ENCODE measurements around the gene SLCO3A1.
A peak's percentile ranks its signal among the peaks of the same experiment; 100 is the strongest.

The SLCO3A1 gene

GRCh38 chr15:92011611-92012367 is 158.3 kb downstream of the SLCO3A1 start:
- DNase-seq, result no peak

- no peak for DNase-seq
Measured at GRCh38 chr15:92012368-92012629, 158.8 kb downstream of the SLCO3A1 start.

GRCh38 chr15:92012881-92013280 is 159.4 kb downstream of the SLCO3A1 start:
- no peak for DNase-seq

GRCh38 chr15:92014281-92015030 is 160.9 kb downstream of the SLCO3A1 start:
- no peak for DNase-seq

GRCh38 chr15:92017882-92018534 is 164.5 kb downstream of the SLCO3A1 start:
- no peak for DNase-seq

- no peak for DNase-seq
Measured at GRCh38 chr15:92018535-92019239, 165.2 kb downstream of the SLCO3A1 start.

GRCh38 chr15:92019706-92020105 is 166.2 kb downstream of the SLCO3A1 start:
- no peak for DNase-seq

- DNase-seq, result no peak
Measured at GRCh38 chr15:92020207-92020606, 166.7 kb downstream of the SLCO3A1 start.

GRCh38 chr15:92020804-92021203 is 167.3 kb downstream of the SLCO3A1 start:
- DNase-seq, result peak; percentile 13

GRCh38 chr15:92021792-92022191 is 168.3 kb downstream of the SLCO3A1 start:
- no peak for DNase-seq

GRCh38 chr15:92023965-92024364 is 170.5 kb downstream of the SLCO3A1 start:
- no peak for DNase-seq

- no peak for DNase-seq
Measured at GRCh38 chr15:92025706-92026270, 172.3 kb downstream of the SLCO3A1 start.

GRCh38 chr15:92028389-92028724 is 174.8 kb downstream of the SLCO3A1 start:
- DNase-seq, result no peak

GRCh38 chr15:92029767-92030166 is 176.3 kb downstream of the SLCO3A1 start:
- DNase-seq, result no peak

- DNase-seq, result no peak
Measured at GRCh38 chr15:92033314-92033713, 179.8 kb downstream of the SLCO3A1 start.

GRCh38 chr15:92033723-92034122 is 180.2 kb downstream of the SLCO3A1 start:
- DNase-seq, result no peak

GRCh38 chr15:92034227-92034626 is 180.7 kb downstream of the SLCO3A1 start:
- no peak for DNase-seq

GRCh38 chr15:92035551-92035950 is 182.0 kb downstream of the SLCO3A1 start:
- DNase-seq, result no peak

- no peak for DNase-seq
Measured at GRCh38 chr15:92035961-92036360, 182.5 kb downstream of the SLCO3A1 start.

GRCh38 chr15:92037491-92037890 is 184.0 kb downstream of the SLCO3A1 start:
- DNase-seq, result no peak

GRCh38 chr15:92040350-92040749 is 186.8 kb downstream of the SLCO3A1 start:
- DNase-seq, result no peak

GRCh38 chr15:92041371-92041770 is 187.9 kb downstream of the SLCO3A1 start:
- DNase-seq, result no peak

GRCh38 chr15:92043283-92043682 is 189.8 kb downstream of the SLCO3A1 start:
- no peak for DNase-seq

Measured in fibroblast of skin of abdomen (primary cell).